ENCODE measurements around the gene SNRNP40. TPM values are rescaled to one million over a fixed set of nuclear protein-coding genes. Genes with fewer than 3 reads are reported as not detected.

SNRNP40 gene
- total and polyA plus RNA-seq, 2 of the 13 experiments (the other 11 are each of a cell fraction or from before 2014, with no cell fraction given): 51.0 to 147 TPM

GRCh38 chr1:31336687-31337467 lies 40.3 kb upstream of the SNRNP40 start (continued):
- TF ChIP-seq ZBTB8A (CRISPR knock-in tag; IDR thresholded peaks at IDR 0.05; ENCODE audit: borderline replicate concordance, low read depth) (no peak), TFDP2 (CRISPR knock-in tag; IDR thresholded peaks at IDR 0.05) (no peak), ETS1 (CRISPR knock-in tag; IDR thresholded peaks at IDR 0.05) (no peak), NFIC (IDR thresholded peaks at IDR 0.05; ENCODE audit: low read length) (no peak)

- Histone ChIP-seq H3K36me3 (replicated peaks in 1 of 2; ENCODE audit: control insufficient read depth in 1 of 2, insufficient read depth in 2 of 2, low read length in 2 of 2) (peaks cover 0 to 22% of the 10 kb centered on the region in 2 experiments; a peak in 2 of 5 replicates), H2AFZ (ENCODE audit: low read length) (no peak overlapping the region), H3K27ac (ENCODE audit: extremely low read length, insufficient read depth, low read length) (no peak overlapping the region), H3K27me3 (ENCODE audit: control insufficient read depth in 1 of 2, insufficient read depth in 2 of 2, low read length in 2 of 2) (no peaks in the 10 kb centered on the region), H3K9ac (ENCODE audit: insufficient read depth, low read depth, low read length) (no peak overlapping the region), H3K4me3 (replicated peaks in 1 of 3; ENCODE audit: insufficient read depth in 1 of 3, low read depth in 2 of 3, low read length in 3 of 3) (no peak overlapping the region), H3K4me1 (ENCODE audit: insufficient read depth, low read length) (no peaks in the 10 kb centered on the region), H4K20me1 (ENCODE audit: insufficient read depth, low read length) (no peaks in the 10 kb centered on the region), H3K79me2 (ENCODE audit: insufficient read depth, low read length) (no peaks in the 10 kb centered on the region), H3K4me2 (ENCODE audit: low read depth, low read length) (no peak overlapping the region), H3K9me3 (ENCODE audit: low read length) (no peaks in the 10 kb centered on the region)
- FAIRE-seq: peak; percentile 74
- ChIA-PET CTCF (ENCODE audit: low intra/inter-chr PET ratio, low total read pairs) (interaction anchor here (1.5 to 2.5 kb wide), 2 partner anchors 150 to 153 kb away, joined by 6 to 30 read pairs; no protein-coding TSS in a partner anchor), POLR2A (no interaction called here)
- ATAC-seq: peak; percentile 63; the same call in 2 of the 3 replicates
- DNase-seq (ENCODE audit: low spot score): peak; percentile 50
- in situ Hi-C loops (cut with HindIII; ENCODE audit: extremely low pct_ligation_motif_present, low pct_unique_long_range_greater_than_20kb) (no loop called here), intact Hi-C loops (cut with micrococcal nuclease; ENCODE audit: unreplicated experiment) (no loop called here)
- BruUV-seq (replicated peaks): no TSS peak
- no peak for TF ChIP-seq ZNF607 (CRISPR knock-in tag; IDR thresholded peaks at IDR 0.05; ENCODE audit: borderline replicate concordance)
- no peak for TF ChIP-seq KLF11 (CRISPR knock-in tag; IDR thresholded peaks at IDR 0.05)
- no peak for TF ChIP-seq ZNF670 (CRISPR knock-in tag; IDR thresholded peaks at IDR 0.05; ENCODE audit: borderline replicate concordance)
- TF ChIP-seq ZFP1 (CRISPR knock-in tag; IDR thresholded peaks at IDR 0.05): no peak
- TF ChIP-seq ZFP36L1 (CRISPR knock-in tag; IDR thresholded peaks at IDR 0.05): no peak
- TF ChIP-seq SRY (CRISPR knock-in tag; IDR thresholded peaks at IDR 0.05): no peak
- peak; percentile 45; the same call in 1 of the 2 replicates for TF ChIP-seq FOXO1 (CRISPR knock-in tag; IDR thresholded peaks at IDR 0.05)
- TF ChIP-seq FOXA3 (CRISPR knock-in tag; IDR thresholded peaks at IDR 0.05): peak; percentile 58; the same call in 1 of the 2 replicates
- peak; percentile 38; the same call in 1 of the 2 replicates for TF ChIP-seq RAD21 (CRISPR knock-in tag; IDR thresholded peaks at IDR 0.05)
- TF ChIP-seq AHDC1 (CRISPR knock-in tag; IDR thresholded peaks at IDR 0.05; ENCODE audit: borderline replicate concordance): no peak
- no peak for TF ChIP-seq ZBTB8A (CRISPR knock-in tag; IDR thresholded peaks at IDR 0.05; ENCODE audit: borderline replicate concordance, low read depth)
- TF ChIP-seq DMAP1 (CRISPR knock-in tag; IDR thresholded peaks at IDR 0.05): no peak
Observed at GRCh38 chr1:31335007-31335406, 38.4 kb upstream of the SNRNP40 start.

Data from HepG2 (cell line).